GM12864 (cell line): Measurements from ENCODE around the gene KIF1C.

Experiments used
- DNase-seq: peaks from one replicate; pipeline ENCODE4 v3.0.0-alpha.2; 2011; ENCODE audit warnings: low read depth
- H3K4me3 ChIP-seq: 2 replicates; pipeline ENCODE4 v1.5.1; 2011; ENCODE audit warnings: mild to moderate bottlenecking, low read depth, low read length, control low read depth
- TF ChIP-seq, protein P1 (sequence below): IDR thresholded peaks from 2 replicates; pipeline ENCODE4 v1.5.1; 2011; ENCODE audit warnings: low read depth, mild to moderate bottlenecking, moderate library complexity, low read length, control low read depth, inconsistent platforms; ENCODE audit errors: missing control alignments

KIF1C gene

DNA sequence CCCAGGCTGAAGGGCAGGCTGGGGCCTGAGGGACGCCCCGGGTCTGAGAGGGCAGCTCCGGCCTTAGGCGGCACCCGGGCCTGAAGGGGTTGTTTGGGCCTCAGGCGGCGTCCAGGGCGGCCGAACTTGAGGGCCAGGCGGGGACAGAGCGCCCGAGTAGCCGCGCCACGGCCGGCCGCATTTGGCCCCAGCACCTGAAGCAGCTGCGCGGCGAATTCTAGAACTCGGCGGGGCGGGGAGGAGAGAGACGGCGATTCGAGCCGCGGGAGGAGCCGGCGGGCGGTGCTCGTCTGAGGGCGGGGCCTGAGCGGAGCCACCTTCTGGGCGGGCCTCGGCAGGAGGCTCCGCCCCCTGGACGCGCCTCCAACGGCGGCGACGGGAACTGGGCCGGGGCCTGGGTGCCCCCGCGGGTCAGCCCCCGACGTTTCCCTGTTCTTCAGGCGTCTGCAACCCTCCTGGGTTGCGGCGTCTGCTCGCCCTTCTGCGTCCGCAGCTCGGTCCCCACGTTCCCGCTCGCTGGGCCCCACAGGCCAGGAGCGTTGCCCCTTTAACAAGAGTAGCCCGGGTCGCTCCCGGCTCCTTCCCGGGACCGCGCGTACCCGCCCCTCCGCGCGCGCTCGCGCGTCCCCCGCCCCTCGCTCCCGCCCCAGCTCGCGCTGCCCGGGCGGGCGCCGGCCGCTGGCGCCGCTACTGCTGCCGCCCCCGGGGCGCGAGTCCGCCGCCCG is at the start of gene KIF1C, which contains the start of gene INCA1:
KIF1C (plus strand) TSS at position 649 of the 725 bp plus-strand sequence. CDS start 2,297 bp downstream, outside the sequence.
INCA1 (minus strand) TSS at position 221 of the 725 bp plus-strand sequence. CDS start 3,085 bp downstream, outside the sequence.
- TF ChIP-seq, protein P1, sequence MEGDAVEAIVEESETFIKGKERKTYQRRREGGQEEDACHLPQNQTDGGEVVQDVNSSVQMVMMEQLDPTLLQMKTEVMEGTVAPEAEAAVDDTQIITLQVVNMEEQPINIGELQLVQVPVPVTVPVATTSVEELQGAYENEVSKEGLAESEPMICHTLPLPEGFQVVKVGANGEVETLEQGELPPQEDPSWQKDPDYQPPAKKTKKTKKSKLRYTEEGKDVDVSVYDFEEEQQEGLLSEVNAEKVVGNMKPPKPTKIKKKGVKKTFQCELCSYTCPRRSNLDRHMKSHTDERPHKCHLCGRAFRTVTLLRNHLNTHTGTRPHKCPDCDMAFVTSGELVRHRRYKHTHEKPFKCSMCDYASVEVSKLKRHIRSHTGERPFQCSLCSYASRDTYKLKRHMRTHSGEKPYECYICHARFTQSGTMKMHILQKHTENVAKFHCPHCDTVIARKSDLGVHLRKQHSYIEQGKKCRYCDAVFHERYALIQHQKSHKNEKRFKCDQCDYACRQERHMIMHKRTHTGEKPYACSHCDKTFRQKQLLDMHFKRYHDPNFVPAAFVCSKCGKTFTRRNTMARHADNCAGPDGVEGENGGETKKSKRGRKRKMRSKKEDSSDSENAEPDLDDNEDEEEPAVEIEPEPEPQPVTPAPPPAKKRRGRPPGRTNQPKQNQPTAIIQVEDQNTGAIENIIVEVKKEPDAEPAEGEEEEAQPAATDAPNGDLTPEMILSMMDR, result no peak
- DNase-seq, result no peak
- peak within 1 kb of the TSS; percentile 67 for H3K4me3 ChIP-seq

GRCh38 chr17:4948166-4948930 is 49.4 kb upstream of the KIF1C start, which contains the start of gene PFN1:
TSS of gene PFN1 (minus strand) at chr17:4948530. CDS start at chr17:4948394, 136 bp downstream.
- TF ChIP-seq, protein P1, result no peak
- peak within 1 kb of the TSS; percentile 93 for H3K4me3 ChIP-seq
- DNase-seq, result peak; percentile 78

- H3K4me3 ChIP-seq, result peak overlapping the region; percentile 93
- DNase-seq, result no peak
Observed at GRCh38 chr17:4948931-4949320, 48.8 kb upstream of the KIF1C start.

DNA sequence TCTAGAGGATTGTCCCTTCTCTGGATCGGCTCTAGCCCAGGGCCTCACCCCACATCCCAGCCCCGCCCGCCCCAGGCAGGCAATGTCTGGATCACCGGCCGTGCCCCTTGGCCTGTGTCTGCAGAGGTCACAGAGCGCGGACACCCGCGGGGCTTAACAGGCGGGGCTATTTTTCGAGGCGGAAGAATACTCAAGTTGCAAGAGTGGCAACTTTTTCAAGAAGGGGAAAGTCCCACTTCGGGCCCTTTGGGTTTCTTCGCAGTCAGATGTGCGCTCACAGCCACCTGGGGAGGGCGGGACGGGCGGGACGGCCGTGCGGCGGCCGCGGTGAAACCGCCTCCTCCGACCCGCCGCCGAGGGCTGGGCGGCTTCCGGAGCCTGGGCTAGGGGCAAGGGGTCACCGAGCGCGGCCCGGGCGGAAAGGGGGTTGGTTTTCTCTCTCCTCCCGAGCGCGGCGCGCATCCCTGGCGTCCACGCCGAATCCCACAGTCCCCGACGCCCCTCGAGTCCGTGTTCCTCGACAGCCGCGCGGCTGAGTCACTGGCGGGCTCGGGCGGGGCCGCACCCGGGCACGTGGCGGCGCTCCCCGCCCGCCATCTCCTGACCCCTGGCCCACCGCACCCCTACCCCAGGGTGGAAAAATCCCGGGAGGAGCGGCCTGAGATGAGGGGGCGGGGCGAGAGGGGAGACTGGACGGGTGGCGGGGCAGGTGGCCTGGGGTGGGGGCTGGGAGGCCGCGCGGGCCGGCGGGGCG is 48.3 kb upstream of the KIF1C start:
- DNase-seq, result peak; percentile 89
- TF ChIP-seq, protein P1, result no peak
- peak overlapping the region; percentile 93 for H3K4me3 ChIP-seq

More at GRCh38 chr17:4948931-4949320, 48.8 kb upstream of the KIF1C start:
- TF ChIP-seq, protein P1, result no peak

GRCh38 chr17:4950075-4950745 is 47.5 kb upstream of the KIF1C start:
- TF ChIP-seq, protein P1, result no peak
- H3K4me3 ChIP-seq, result peak overlapping the region; percentile 93
- no peak for DNase-seq

DNA sequence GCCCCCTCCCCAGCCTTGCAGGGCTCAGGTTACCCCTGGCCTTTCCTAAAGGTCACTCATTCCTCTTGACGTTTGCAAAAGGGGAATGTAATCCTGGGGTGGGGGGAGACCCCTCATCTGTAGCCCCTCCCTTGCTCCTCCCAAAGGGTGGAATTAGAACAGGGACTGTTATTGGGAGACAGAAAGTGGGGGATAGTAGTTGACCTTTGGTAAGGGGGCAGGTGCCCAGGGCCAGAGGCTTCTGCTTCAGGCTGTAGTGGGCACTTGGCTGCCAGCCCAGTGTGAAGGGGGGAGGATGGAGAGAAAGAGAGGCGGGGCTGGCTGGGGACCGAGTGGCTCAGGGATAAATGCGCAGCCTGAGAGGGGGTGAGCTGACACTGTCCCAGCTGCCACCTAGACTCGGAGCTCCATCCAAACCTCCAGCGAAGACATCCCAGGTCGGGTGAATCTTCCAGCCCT is 47.0 kb upstream of the KIF1C start, which contains the start of gene ENO3:
ENO3 (plus strand) TSS at position 374 of the 459 bp plus-strand sequence. CDS start 711 bp downstream, outside the sequence.
- DNase-seq, result no peak
- TF ChIP-seq, protein P1, result no peak
- peak within 1 kb of the TSS; percentile 93 for H3K4me3 ChIP-seq
